HG03108 (cell line): ENCODE data around the gene ZNF214.

Source experiments
- ATAC-seq: cut with Tn5 transposase; IDR thresholded peaks from one replicate; pipeline ENCODE4 v1.9.1; 2021; ENCODE audit warnings: moderate library complexity; ENCODE audit not compliant: unreplicated experiment

Gene ZNF214

DNA sequence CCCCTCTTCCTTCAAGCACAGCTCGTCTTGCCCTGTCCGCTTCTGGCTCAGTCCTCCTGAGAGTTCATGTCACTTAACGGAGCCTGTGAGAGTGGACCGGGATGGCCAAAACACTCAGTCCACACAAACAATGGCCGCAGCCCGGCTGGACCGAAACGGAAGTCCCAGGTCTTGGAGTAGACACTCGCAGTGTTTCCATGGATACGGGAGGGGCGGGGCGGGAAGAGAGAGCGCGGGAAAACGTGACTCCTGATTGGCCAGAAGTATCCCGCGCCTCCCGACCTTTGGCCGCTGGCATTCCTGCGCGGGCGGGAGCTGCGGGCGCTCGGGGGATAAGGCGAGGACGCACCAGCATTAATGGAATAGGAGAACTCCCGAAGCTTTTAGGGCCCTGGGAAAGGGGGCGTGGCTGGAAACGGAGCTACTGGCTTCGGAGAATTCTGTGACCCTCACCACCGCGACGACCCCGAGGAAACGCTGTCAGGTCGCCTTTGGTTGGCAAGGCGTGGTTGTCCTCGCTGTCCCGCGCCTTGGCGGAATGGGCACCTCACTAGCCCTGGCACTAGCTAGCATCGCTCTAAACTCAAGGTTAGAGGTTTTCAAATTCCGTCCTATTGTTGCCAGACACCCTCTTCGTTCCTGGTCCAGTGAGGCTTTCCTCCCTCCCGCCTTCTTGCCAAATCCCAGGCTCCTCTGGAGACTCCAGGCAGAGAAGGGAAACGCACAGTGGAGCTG, at the start of gene ZNF214, which contains the start of gene NLRP14:
Gene ZNF214 (minus strand): TSS at position 164 of the 735 bp plus-strand sequence. CDS start 17,511 bp downstream, outside the sequence.
Gene NLRP14 (plus strand): TSS at position 297 of the 735 bp plus-strand sequence. CDS start 18,108 bp downstream, outside the sequence.
- no peak for ATAC-seq

DNA sequence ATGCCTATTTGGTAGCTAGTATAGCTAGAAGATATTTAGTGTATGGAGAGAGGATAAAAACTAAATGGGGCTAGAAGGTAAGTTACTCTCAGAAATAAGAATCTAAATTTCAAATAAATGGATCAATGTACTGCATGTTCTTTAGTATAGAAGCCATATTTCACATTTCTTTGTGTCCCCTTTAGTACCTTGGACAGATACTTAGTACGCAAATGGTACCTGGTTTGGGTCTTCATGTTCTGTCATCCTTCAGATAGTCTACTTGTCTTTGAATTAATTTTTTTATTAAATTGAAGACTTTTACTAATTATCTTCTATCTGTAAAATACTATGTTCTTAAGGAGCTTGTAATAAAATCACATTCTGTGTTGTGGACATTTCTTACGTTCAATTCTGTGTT, 42.4 kb upstream of the ZNF214 start:
- no peak for ATAC-seq

DNA sequence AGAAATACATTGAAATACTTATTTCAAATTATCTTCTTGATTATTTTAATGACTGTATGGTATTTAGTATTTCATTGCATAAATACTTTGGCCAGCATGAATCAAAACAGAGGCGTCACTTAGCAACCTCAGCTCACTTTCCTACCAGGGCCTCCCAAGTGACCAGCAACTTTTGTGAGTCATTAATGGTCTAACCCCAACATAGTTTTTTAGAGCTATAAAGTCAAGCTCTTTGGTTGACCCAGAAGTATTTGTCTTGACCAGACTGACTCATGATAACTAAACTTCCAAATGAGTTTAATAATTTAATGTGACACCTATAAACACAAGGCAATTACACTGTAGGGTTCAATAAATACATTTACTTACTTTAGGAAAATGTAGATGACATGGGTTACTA, 40.7 kb upstream of the ZNF214 start:
- ATAC-seq, result no peak

DNA sequence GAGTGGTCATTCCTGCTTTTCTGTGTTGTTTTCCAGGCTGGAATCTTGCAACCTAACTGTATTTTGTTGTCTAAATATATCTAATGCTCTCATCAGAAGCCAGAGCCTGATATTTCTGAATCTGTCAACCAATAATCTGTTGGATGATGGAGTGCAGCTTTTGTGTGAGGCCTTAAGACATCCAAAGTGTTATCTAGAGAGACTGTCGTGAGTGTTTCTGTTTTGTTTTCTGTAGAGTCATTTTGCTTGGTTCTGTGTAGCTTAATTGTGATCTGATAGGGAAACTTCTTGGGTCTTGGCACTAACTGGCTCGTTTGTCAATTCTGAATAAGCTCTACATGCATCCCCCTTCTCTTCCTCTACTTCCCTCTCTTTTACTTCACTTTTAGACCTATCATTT, 37.5 kb upstream of the ZNF214 start:
- ATAC-seq, result no peak

DNA sequence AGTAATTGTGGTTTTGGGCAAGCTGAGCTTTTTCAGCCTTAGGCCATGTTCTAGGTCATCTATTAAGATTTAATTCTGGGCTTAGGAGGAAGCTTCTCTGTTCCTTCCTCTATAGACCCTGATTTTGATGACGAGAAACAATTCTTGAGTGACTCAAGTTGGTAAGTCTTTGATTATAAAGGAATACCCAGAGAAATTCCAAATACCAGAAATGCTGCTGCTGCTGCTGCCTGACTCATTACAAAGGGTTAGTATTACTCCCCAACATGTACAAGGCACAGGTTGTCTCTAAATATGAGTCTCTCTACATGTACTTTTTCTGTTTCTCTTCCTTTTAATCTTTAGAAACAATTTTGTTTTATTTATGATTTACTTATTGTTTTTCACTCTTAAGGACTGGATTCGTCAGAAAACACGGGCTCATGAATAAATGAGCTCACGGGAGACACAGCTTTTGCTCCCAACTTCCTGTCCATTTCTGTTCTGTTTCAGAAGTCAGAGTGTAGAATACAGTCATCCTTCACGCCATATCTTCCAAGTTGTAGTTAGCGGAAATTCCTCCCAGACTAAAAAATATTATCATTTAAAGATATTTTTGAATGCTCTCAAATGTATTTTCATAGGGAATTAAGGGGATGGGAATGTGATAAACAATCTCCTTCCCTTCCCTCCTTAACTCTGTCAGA, 36.8 kb upstream of the ZNF214 start:
- no peak for ATAC-seq

DNA sequence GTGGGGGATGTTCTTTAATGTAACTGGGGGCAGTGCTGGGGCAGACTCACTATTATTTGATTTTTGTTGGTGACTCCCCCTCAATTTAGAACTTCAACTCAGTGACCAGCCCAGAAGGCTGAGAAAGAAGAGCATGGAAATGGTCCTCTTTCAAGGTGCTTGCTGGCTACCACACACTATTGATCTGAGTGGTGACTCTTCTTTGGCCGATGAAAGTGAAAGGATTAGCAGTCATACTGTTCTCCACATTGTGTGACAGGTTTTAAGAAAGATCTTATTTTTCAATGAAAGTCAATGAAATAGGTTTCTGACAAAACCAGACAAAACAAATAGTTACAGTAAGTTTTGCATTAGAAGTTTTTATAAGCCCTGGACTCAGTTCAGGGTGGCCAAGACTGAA, 30.0 kb upstream of the ZNF214 start:
- no peak for ATAC-seq

DNA sequence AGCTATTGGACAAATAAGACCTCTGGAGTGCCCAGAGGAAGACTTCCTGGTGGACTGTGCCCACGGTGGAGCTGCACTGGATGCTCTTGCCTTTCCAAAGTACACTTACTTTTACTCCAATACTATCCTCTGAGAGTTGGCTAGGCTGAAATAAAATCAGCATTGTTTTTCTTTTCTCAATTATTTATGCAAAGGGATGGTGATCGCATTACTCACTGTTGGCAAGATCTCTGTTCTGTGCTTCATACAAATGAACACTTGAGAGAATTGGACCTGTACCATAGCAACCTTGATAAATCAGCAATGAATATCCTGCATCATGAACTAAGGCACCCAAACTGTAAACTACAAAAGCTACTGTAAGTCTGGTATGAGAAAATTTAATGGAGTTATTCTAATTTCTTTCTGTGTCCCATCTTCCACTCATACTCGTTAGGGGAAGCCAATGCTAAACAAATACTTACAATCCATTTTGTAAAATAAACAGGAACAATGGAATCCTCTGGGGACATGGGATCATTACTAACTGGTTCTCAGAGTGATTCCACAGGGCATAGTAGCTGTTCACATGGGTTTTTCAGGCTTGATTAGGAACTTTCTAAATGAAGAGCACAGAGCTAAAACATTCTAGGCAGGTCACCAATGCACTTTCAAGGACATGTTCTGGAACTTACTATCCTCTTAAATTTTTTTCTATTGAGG, 26.5 kb upstream of the ZNF214 start:
- ATAC-seq, result no peak

DNA sequence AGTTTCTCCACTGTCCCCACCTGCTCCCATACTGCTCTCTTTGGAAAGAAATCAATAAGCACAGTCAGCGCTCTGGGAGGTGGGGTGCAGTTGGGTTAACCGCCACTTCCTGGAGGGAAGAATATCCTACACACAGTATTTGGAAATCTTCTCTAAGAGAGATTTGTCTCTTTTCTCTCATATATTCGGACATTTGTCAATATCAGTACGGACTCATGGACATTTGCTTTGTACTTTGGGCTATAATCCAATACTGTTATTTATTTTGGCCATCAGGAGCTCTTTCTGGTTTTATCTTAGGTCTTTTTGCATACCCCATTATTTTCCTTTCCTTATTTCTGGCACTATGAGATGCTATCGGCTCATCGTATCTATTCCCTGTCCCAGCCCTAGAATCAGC, 13.9 kb upstream of the ZNF214 start:
- ATAC-seq, result no peak

DNA sequence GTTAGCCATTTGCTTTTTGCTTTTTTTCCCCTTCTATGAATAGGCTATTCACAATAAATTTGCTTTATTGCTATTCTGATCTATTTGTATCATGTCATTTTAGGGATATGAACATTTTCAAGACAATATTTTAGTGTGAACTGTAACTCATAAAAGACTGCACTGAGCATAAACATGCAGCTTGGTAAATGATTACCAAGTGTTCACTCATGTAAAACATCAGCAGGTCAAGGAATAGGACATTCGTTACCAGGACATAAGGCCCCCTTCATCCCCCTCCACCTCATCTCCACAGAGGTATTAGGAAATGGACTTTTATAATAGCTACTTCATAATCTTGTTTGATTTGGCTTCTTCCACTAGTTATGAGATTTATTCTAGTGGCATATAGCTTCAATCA, 12.5 kb upstream of the ZNF214 start:
- ATAC-seq, result no peak

DNA sequence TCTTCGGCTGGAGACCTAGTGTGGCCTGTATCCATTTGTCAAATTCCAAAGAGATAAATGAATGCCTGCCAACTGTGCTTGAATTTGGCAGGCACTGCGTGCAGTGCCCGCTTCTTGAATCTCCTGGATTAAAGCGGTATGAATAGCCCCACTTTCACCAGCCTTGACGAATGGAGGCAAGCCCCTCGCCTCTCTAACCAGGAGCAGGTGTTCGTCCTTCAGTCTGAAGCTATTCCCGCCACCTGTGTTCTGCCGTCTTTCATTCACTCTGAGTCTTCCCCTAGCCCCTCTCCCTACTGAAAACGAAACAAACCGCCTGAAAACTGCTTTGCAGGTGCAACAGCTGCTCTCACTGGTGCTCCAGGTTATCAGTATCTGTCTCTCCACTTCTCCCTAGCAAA, 11.3 kb upstream of the ZNF214 start:
- no peak for ATAC-seq

DNA sequence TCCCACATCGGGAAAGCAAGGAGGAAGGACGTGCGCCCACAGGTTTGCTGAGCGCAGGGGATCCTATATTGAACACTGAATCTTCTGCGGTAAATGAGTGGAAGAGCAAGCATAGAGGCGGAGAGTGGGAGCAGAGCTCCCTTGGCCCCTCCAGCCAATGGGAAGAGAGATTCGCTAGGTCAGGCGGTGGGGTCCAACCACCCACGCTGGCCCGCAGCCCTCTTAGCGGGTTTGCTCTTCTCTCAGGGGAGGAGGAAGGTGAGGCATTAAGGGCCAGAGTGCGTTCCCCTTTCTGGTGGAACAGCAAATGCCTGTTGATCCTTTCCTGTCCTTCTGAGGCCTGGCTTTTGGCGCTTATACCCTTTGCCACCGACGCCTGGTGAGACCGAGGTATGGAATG, 10.7 kb upstream of the ZNF214 start:
- no peak for ATAC-seq

DNA sequence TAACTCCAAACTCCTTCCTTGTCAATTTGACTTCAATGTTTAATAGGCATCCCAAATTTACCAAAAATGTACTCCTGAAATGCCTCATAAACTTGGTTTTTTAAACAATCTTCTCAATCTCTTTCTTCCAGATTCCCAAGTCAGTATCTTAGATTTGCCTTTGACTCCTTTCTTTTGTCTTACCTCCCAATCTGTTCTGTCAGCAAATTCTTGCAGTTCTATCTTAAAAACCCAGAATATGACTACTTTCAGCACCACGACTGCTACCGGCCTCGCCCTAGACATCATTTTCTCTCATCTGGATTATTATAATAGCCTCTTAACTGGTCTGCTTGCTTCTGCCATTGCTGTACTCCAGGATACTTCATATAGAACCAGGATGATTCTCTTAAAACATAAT, 8.0 kb upstream of the ZNF214 start:
- ATAC-seq, result no peak

DNA sequence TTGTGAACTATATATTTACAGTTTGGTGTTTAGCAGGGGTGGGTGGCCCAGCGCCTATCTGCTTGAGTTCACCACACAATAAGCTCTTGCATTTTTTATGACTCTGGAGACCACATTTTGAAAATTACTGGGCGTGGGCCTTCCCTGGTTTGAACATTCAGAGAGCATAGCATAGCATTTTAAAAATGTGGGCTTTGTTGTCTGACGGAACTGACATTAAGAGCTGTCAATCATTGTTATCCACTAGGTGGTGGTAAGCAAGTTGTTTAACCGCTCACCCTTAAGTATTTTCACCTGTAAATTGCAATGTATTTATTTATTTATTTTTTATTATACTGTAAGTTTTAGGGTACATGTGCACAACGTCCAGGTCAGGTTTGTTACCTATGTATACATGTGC, 1.2 kb upstream of the ZNF214 start:
- no peak for ATAC-seq

DNA sequence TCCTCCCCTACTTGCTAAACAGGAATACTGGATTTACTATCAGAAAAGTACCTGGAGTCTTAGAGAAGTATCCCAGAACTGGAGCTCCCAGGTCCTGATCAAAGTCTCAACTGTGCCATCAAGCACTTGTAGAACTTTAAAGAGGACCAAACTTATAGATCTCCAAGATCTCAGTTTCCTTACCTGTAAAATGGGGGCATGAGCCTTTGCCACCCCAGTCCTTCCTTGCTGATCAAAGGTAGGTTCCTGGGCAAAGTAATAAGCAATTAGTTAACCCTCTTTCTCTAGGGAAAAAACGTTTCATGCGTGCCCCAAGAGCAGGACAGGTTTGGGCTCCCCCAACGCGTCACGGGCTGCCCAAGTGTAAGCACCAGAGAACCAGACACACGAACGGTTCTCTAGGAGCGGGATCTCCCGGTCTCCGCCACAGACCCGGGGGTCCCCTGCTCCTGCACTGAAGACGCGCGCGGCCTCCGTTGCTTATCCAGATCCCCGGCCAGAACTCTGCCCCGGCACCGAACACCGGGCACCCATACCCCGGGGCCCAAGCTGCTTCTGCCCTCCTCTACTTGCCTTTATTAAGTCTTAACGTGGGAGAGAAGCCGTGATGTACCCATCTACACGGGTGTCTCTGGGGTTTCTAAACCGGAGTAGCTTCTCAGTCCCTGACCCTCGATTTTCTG, 505 bp downstream of the ZNF214 start:
- no peak for ATAC-seq

DNA sequence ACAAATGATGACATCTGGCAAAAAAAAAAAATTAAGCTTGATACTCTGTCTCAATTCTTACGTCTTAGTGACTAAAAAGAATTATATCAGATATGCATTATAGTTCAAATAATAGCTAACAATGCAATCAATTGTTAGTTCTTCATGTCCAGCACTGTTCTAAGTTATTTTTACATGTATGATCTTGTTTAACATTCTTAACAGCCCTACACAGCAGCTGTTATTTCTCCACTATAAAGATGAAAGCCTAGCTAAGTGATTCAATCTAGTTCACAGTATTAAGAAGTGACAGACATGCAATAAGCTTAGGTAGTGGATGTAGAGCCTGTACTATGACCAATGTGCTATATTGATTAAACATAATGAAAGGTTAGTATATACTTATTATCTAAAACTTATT, 4.1 kb downstream of the ZNF214 start:
- ATAC-seq, result no peak

DNA sequence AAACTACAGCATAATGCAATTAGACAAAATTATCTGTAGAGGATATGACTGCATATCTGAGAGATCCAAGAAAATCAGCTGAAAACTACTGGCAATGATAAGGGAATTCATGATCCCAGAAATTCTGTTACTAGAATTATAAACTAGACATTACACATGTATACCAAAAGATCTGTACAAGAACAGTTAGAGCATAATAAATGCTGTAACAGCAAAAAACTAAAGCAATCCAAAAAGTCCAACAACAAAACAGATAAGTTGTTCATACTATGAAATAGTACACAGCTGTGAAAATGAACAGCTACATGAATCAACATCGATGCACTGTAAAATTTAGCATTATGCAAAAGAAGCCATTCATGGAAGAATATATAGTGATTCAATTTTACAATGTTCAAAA, 6.0 kb downstream of the ZNF214 start:
- ATAC-seq, result no peak

DNA sequence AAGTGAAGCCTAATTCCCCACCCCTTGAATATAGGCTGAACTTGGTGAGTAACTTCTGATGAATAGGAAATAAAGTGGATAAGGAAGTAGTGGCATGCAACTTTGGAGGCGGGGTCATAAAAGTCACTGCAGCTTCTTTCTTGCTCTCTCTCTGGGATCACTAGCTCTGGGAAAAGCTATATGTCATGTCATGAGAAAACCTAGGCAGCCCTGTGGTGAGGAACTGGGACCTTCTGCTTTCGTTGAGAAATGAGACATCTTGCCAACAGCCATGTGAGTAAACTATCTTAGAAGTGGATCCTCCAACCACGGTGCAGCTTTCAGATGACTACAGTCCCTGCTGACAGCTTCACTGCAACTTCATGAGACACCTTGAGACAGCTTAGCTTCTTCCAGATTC, 15.7 kb downstream of the ZNF214 start:
- ATAC-seq, result no peak

DNA sequence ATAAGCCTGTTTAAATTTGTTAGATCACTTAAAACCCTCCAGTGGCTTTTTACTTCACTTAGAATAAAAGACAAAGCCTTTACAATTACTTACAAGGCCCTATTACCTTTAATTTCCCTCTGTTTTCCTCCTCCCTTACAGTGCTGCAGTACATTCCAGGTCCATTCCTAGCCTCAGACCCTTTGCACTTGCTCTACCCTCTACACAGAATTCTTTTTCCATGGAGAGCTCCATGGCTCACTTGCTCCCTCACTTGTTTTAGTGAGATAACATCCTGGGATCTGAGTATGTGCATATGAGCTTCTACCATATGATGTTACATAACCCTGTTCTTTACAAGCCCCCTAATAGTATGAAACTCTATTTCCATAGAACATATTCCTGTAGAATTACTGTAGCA, 24.4 kb downstream of the ZNF214 start:
- ATAC-seq, result no peak

DNA sequence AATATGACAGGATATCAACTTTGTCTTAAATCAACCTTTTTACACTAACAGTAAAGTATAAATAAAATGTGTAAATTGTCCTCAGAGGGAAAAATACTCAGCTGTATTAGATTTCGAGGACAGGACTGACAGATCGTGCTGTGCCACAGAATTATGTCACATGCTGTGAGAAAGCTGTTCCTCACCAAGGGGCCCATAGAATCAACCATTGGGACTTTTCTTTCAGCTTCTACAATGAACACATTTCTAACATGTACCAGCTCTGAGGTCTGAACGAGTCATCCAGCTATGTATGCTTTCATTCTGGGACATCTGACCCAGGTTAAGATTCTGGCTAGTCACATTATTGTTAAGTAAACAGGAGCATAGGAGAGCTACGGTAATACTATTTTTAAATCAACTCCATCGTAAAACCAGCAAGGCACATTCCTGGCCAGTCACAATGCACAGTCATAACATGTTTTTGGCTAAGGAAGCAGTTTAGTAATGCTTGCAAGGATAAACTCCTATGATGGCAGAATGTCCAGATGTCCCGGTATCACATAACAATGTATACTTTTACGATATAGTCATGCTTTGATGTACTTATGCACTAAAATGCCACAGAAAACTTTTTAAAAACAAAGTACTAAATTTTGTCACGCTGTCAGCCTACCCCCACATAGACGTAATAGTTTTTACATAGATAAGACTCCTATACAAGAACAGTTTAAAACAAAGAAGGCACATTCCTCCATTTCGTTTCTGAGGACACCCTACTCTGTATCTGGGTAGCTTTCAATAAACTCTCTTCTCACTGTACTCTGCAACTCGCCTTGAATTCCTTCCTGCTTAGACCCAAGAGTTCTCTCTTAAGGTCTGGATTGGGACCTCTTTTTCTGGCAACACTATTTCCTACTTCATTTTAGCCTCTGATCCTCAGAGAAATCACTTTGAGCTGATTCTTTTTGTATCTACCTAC, 27.4 kb downstream of the ZNF214 start:
- ATAC-seq, result no peak

DNA sequence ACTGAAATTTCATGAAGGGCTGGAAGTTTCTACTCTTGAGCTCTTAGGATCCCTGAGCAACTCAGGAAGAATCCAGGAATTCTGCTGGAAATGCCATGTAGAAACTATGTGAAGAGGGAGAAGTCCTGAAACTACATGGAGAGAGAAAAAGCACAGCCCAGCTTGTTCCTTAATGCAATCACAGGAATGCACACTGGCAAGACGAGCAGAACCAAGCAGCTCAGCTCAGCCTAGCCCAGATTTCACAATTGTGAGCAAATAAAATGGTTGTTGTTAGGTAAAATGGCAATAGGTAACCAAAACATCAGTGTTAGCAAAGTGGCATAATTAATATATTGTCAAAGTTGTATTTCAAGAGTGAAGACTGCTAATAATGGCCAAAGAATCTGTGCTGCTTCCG, 28.1 kb downstream of the ZNF214 start:
- ATAC-seq, result no peak
